GM23338 (cell line): ENCODE results near the gene GPR153. TPM values are rescaled to one million over a fixed set of nuclear protein-coding genes. Genes with fewer than 3 reads are reported as not detected.
"Not testable (repeated sequence)": the region's sequence is repeated elsewhere in the genome, so short reads cannot be mapped to it uniquely, and the experiment has no call there.

Experiments
- ATAC-seq: fragments of 200-7000 bp; cut with Tn5 transposase; 3 replicates; pipeline ENCODE4 v1.9.1; 2020
- DNase-seq: peaks from one replicate; pipeline ENCODE4 v3.0.0-alpha.2; 2015; ENCODE audit warnings: low spot score
- H2AFZ ChIP-seq: fragments of 200-600 bp; sonication (generic); 2 replicates; pipeline ENCODE4 v1.8.0; 2016; ENCODE audit warnings: antibody characterized with exemption, mild to moderate bottlenecking, moderate library complexity
- H3F3A ChIP-seq: fragments of 200-600 bp; sonication (generic); replicated peaks from 2 replicates; pipeline ENCODE4 v1.8.0; 2017; ENCODE audit warnings: antibody characterized with exemption, mixed run types, low read depth
- H3K27ac ChIP-seq: fragments of 200-600 bp; sonication (generic); 2 replicates; pipeline ENCODE4 v1.6.1; 2016; ENCODE audit warnings: low read depth
- H3K27me3 ChIP-seq: fragments of 200-600 bp; sonication (generic); 2 replicates; pipeline ENCODE4 v1.8.0; 2016; ENCODE audit warnings: mild to moderate bottlenecking, mixed run types, moderate library complexity; ENCODE audit not compliant: insufficient read depth
- H3K36me3 ChIP-seq: fragments of 200-600 bp; sonication (generic); 2 replicates; pipeline ENCODE4 v1.8.0; 2016; ENCODE audit warnings: mild to moderate bottlenecking; ENCODE audit not compliant: insufficient read depth
- H3K4me1 ChIP-seq: fragments of 200-600 bp; sonication (generic); 2 replicates; pipeline ENCODE4 v1.8.0; 2016; ENCODE audit warnings: mild to moderate bottlenecking, moderate library complexity; ENCODE audit not compliant: insufficient read depth
- H3K4me2 ChIP-seq: fragments of 200-600 bp; sonication (generic); 2 replicates; pipeline ENCODE4 v1.7.1; 2017; ENCODE audit warnings: mixed run types
- H3K4me3 ChIP-seq: fragments of 200-600 bp; sonication (generic); 2 replicates; pipeline ENCODE4 v1.6.1; 2016; ENCODE audit warnings: mixed run types
- H3K79me2 ChIP-seq: fragments of 200-600 bp; sonication (generic); replicated peaks from 2 replicates; pipeline ENCODE4 v1.8.0; 2017; ENCODE audit warnings: mild to moderate bottlenecking; ENCODE audit not compliant: insufficient read depth
- H3K9me2 ChIP-seq: fragments of 200-600 bp; sonication (generic); 2 replicates; pipeline ENCODE4 v1.8.0; 2017; ENCODE audit not compliant: insufficient read depth
- H4K20me1 ChIP-seq: fragments of 200-600 bp; sonication (generic); replicated peaks from 2 replicates; pipeline ENCODE4 v1.8.0; 2017; ENCODE audit warnings: mild to moderate bottlenecking; ENCODE audit not compliant: insufficient read depth
- H3K27ac Mint-ChIP-seq: 2 replicates; pipeline ENCODE4 v1.8.0; 2020; ENCODE audit warnings: inconsistent platforms, mild to moderate bottlenecking, moderate library complexity, mixed read lengths
- H3K27me3 Mint-ChIP-seq: 3 replicates; pipeline ENCODE4 v1.8.0; 2022; ENCODE audit warnings: low read depth, mild to moderate bottlenecking, moderate library complexity, mixed read lengths, inconsistent platforms; ENCODE audit not compliant: insufficient read depth, poor library complexity
- H3K36me3 Mint-ChIP-seq: 3 replicates; pipeline ENCODE4 v1.8.0; 2021; ENCODE audit warnings: low read depth, mild to moderate bottlenecking, inconsistent platforms, moderate library complexity, mixed read lengths
- H3K4me1 Mint-ChIP-seq: 3 replicates; pipeline ENCODE4 v1.8.0; 2020; ENCODE audit warnings: mild to moderate bottlenecking, inconsistent platforms, mixed read lengths
- H3K4me3 Mint-ChIP-seq: 3 replicates; pipeline ENCODE4 v1.8.0; 2021; ENCODE audit warnings: moderate library complexity, mild to moderate bottlenecking, inconsistent platforms, mixed read lengths
- H3K9me3 Mint-ChIP-seq: 3 replicates; pipeline ENCODE4 v1.8.0; 2020; ENCODE audit warnings: moderate library complexity, mild to moderate bottlenecking, inconsistent platforms, mixed read lengths
- CREB1 ChIP-seq: fragments of 250-450 bp; sonication (Bioruptor Pico); IDR thresholded peaks from 2 replicates; pipeline ENCODE4 v1.5.0; 2020; ENCODE audit warnings: low read depth, mild to moderate bottlenecking, moderate library complexity
- EZH2phosphoT487 ChIP-seq: fragments of 200-600 bp; sonication (generic); IDR thresholded peaks from one replicate; pipeline ENCODE4 v1.8.1; 2018; ENCODE audit warnings: antibody characterized with exemption; ENCODE audit not compliant: unreplicated experiment
- JUNB ChIP-seq: IDR thresholded peaks from one replicate; pipeline ENCODE4 v1.6.1; 2016; ENCODE audit warnings: antibody characterized with exemption; ENCODE audit not compliant: unreplicated experiment
- NANOG ChIP-seq: IDR thresholded peaks from 2 replicates; pipeline ENCODE4 v1.6.1; 2016; ENCODE audit warnings: antibody characterized with exemption, borderline replicate concordance
- POLR2AphosphoS5 ChIP-seq: IDR thresholded peaks from 2 replicates; pipeline ENCODE4 v1.6.1; 2016; ENCODE audit warnings: antibody characterized with exemption, low read depth
- STAT1 ChIP-seq: IDR thresholded peaks from one replicate; pipeline ENCODE4 v1.6.1; 2016; ENCODE audit warnings: antibody characterized with exemption; ENCODE audit not compliant: unreplicated experiment
- ZNF114 ChIP-seq: fragments of 250-450 bp; sonication (Bioruptor Pico); IDR thresholded peaks from 2 replicates; pipeline ENCODE4 v1.5.0; 2020; ENCODE audit warnings: mild to moderate bottlenecking, moderate library complexity
- ZNF331 ChIP-seq: fragments of 250-450 bp; sonication (Bioruptor Pico); IDR thresholded peaks from 2 replicates; pipeline ENCODE4 v1.5.0; 2020; ENCODE audit warnings: low read depth, mild to moderate bottlenecking, moderate library complexity
- polyA plus RNA-seq: library from polyadenylated mRNA; unstranded; fragments of >200 nt; fragmentation: Nextera tagmentation; extraction: Ambion mirVana; gene quantifications from 2 replicates; pipeline ENCODE4 v1.2.1, GENCODE V29; 2016
- total RNA-seq: library from RNA; depleted of rRNA; stranded (reverse); fragments of >200 nt; shearing (Covaris generic); gene quantifications from 2 replicates; pipeline ENCODE4 v1.2.3, GENCODE V29; 2014
- TF ChIP-seq, protein P1 (sequence below): IDR thresholded peaks from 2 replicates; pipeline ENCODE4 v1.6.1; 2016; ENCODE audit warnings: antibody characterized with exemption
- TF ChIP-seq, protein P2 (sequence below), 2 experiments: fragments of 200-600 bp in 1 of 2; sonication (generic) in 1 of 2; conservative IDR thresholded peaks; 2 replicates each; pipeline versions ENCODE4 v1.5.1 to v1.6.1; 2016 to 2017; ENCODE audit warnings: antibody characterized with exemption in 2 of 2, low read depth in 2 of 2, mild to moderate bottlenecking in 2 of 2, moderate library complexity in 1 of 2
- TF ChIP-seq, protein P3 (sequence below): fragments of 250-450 bp; sonication (Bioruptor Pico); IDR thresholded peaks from 2 replicates; pipeline ENCODE4 v1.5.0; 2020; ENCODE audit warnings: mild to moderate bottlenecking, moderate library complexity

Gene GPR153
- total and polyA plus RNA-seq, 2 experiments from 2014 or later, result 1.3 to 9.0 TPM

DNA sequence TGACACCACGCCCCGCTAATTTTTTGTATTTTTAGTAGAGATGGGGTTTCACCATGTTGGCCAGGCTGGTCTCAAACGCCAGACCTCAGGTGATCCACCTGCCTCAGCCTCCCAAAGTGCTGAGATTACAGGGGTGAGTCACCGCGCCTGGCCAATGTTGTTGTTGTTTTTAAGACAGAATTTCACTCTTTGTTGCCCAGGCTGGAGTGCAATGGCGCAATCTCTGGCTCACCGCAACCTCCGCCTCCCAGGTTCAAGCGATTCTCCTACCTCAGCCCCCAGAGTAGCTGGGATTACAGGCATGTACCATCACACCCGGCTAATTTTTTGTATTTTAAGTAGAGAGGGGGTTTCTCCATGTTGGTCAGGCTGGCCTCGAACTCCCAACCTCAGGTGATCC lies 41.3 kb downstream of the GPR153 start:
- Histone ChIP-seq H3F3A (peaks cover 12% of the 10 kb centered on the region; the same call in 1 of the 2 replicates), H3K36me3 (peaks cover 13% of the 10 kb centered on the region)
- DNase-seq, H3K79me2 ChIP-seq, H3K4me3 ChIP-seq, H3K9me3 Mint-ChIP-seq, H3K27ac ChIP-seq, H4K20me1 ChIP-seq, H3K4me3 Mint-ChIP-seq, H2AFZ ChIP-seq, H3K9me2 ChIP-seq, H3K4me1 ChIP-seq, H3K27me3 ChIP-seq, H3K27ac Mint-ChIP-seq, H3K4me1 Mint-ChIP-seq, H3K4me2 ChIP-seq, ATAC-seq: not testable (repeated sequence)
- Mint-ChIP-seq H3K27me3 (peaks cover 16% of the 10 kb centered on the region), H3K36me3 (peaks cover 31% of the 10 kb centered on the region)

DNA sequence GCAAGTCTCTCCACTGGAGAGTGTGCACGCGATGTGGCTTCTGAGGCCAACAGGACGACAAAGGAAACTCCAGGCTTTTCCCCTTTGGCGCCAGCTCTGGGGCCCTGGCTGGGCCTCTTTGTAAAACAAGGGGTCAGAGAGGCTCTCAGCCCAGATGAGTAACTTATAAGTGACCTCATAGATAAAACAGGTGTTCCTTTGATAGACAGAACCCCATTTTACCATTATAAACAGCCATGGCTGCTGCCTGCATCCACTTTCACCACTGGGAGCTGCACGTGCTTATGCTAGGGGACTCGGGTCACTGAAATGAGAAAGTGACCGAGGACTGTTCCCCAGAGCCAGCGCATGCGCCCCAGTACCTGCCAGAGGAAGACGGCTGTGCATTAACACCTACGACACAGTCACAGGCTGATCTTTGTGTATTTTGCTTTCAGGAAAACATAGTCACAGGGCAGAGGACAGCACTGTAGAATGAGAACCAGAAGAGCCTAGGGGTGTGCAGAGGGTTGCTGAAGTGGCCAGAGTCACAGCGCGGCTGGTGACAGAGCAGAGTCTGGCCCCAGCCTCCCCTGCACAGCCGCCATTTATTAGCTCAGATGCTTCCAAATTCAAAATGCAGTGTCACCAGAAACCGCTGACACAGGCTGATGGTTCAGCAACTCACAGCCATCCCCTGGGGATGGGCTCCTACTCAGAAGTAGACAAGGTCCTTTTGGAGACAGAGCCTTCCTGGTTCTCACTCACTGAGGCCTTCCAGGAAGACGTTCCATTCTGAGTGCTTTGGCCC lies 42.3 kb downstream of the GPR153 start:
- Mint-ChIP-seq H3K4me3 (no peak overlapping the region), H3K36me3 (peaks cover 20% of the 10 kb centered on the region), H3K27ac (no peak overlapping the region; the same call in 1 of the 2 replicates), H3K9me3 (no peaks in the 10 kb centered on the region; the same call in 2 of the 3 replicates), H3K4me1 (peaks cover 2% of the 10 kb centered on the region; the same call in 1 of the 3 replicates), H3K27me3 (peaks cover 14% of the 10 kb centered on the region)
- Histone ChIP-seq H3K4me2 (no peak overlapping the region), H2AFZ (no peak overlapping the region), H3K9me2 (no peaks in the 10 kb centered on the region), H3K36me3 (peaks cover 4% of the 10 kb centered on the region), H3K79me2 (no peaks in the 10 kb centered on the region), H3F3A (0 out of 2 replicates have a peak, but pooled peaks cover 7% of the 10 kb centered on the region), H4K20me1 (peaks cover 8% of the 10 kb centered on the region; the same call in 1 of the 2 replicates), H3K27ac (no peak overlapping the region), H3K4me3 (no peak overlapping the region), H3K4me1 (no peaks in the 10 kb centered on the region), H3K27me3 (no peaks in the 10 kb centered on the region)
- ATAC-seq (no peak), DNase-seq (no peak)
- no peak for TF ChIP-seq JUNB
- no peak for TF ChIP-seq NANOG
- TF ChIP-seq STAT1, result no peak
- TF ChIP-seq, protein P1, sequence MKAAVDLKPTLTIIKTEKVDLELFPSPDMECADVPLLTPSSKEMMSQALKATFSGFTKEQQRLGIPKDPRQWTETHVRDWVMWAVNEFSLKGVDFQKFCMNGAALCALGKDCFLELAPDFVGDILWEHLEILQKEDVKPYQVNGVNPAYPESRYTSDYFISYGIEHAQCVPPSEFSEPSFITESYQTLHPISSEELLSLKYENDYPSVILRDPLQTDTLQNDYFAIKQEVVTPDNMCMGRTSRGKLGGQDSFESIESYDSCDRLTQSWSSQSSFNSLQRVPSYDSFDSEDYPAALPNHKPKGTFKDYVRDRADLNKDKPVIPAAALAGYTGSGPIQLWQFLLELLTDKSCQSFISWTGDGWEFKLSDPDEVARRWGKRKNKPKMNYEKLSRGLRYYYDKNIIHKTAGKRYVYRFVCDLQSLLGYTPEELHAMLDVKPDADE, result no peak
- no peak for TF ChIP-seq EZH2phosphoT487
- TF ChIP-seq, protein P2, sequence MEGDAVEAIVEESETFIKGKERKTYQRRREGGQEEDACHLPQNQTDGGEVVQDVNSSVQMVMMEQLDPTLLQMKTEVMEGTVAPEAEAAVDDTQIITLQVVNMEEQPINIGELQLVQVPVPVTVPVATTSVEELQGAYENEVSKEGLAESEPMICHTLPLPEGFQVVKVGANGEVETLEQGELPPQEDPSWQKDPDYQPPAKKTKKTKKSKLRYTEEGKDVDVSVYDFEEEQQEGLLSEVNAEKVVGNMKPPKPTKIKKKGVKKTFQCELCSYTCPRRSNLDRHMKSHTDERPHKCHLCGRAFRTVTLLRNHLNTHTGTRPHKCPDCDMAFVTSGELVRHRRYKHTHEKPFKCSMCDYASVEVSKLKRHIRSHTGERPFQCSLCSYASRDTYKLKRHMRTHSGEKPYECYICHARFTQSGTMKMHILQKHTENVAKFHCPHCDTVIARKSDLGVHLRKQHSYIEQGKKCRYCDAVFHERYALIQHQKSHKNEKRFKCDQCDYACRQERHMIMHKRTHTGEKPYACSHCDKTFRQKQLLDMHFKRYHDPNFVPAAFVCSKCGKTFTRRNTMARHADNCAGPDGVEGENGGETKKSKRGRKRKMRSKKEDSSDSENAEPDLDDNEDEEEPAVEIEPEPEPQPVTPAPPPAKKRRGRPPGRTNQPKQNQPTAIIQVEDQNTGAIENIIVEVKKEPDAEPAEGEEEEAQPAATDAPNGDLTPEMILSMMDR (conservative IDR thresholded peaks at IDR 0.05; ENCODE audit: low read depth in 2 of 2), result no peak
- no peak for TF ChIP-seq ZNF114 (CRISPR knock-in tag)
- no peak for TF ChIP-seq ZNF331
- TF ChIP-seq POLR2AphosphoS5, result no peak
- no peak for TF ChIP-seq CREB1 (CRISPR knock-in tag)
- TF ChIP-seq, protein P3, sequence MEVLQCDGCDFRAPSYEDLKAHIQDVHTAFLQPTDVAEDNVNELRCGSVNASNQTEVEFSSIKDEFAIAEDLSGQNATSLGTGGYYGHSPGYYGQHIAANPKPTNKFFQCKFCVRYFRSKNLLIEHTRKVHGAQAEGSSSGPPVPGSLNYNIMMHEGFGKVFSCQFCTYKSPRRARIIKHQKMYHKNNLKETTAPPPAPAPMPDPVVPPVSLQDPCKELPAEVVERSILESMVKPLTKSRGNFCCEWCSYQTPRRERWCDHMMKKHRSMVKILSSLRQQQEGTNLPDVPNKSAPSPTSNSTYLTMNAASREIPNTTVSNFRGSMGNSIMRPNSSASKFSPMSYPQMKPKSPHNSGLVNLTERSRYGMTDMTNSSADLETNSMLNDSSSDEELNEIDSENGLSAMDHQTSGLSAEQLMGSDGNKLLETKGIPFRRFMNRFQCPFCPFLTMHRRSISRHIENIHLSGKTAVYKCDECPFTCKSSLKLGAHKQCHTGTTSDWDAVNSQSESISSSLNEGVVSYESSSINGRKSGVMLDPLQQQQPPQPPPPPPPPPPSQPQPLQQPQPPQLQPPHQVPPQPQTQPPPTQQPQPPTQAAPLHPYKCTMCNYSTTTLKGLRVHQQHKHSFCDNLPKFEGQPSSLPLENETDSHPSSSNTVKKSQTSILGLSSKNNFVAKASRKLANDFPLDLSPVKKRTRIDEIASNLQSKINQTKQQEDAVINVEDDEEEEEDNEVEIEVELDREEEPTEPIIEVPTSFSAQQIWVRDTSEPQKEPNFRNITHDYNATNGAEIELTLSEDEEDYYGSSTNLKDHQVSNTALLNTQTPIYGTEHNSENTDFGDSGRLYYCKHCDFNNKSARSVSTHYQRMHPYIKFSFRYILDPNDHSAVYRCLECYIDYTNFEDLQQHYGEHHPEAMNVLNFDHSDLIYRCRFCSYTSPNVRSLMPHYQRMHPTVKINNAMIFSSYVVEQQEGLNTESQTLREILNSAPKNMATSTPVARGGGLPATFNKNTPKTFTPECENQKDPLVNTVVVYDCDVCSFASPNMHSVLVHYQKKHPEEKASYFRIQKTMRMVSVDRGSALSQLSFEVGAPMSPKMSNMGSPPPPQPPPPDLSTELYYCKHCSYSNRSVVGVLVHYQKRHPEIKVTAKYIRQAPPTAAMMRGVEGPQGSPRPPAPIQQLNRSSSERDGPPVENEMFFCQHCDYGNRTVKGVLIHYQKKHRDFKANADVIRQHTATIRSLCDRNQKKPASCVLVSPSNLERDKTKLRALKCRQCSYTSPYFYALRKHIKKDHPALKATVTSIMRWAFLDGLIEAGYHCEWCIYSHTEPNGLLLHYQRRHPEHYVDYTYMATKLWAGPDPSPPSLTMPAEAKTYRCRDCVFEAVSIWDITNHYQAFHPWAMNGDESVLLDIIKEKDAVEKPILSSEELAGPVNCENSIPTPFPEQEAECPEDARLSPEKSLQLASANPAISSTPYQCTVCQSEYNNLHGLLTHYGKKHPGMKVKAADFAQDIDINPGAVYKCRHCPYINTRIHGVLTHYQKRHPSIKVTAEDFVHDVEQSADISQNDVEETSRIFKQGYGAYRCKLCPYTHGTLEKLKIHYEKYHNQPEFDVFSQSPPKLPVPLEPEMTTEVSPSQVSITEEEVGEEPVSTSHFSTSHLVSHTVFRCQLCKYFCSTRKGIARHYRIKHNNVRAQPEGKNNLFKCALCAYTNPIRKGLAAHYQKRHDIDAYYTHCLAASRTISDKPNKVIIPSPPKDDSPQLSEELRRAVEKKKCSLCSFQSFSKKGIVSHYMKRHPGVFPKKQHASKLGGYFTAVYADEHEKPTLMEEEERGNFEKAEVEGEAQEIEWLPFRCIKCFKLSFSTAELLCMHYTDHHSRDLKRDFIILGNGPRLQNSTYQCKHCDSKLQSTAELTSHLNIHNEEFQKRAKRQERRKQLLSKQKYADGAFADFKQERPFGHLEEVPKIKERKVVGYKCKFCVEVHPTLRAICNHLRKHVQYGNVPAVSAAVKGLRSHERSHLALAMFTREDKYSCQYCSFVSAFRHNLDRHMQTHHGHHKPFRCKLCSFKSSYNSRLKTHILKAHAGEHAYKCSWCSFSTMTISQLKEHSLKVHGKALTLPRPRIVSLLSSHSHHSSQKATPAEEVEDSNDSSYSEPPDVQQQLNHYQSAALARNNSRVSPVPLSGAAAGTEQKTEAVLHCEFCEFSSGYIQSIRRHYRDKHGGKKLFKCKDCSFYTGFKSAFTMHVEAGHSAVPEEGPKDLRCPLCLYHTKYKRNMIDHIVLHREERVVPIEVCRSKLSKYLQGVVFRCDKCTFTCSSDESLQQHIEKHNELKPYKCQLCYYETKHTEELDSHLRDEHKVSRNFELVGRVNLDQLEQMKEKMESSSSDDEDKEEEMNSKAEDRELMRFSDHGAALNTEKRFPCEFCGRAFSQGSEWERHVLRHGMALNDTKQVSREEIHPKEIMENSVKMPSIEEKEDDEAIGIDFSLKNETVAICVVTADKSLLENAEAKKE, result no peak
